GM12891 (cell line): ENCODE data around the gene CTDSPL.

Experiments
- POLR2A ChIP-seq: IDR thresholded peaks from 2 replicates; pipeline ENCODE4 v1.6.1; 2011; ENCODE audit warnings: low read depth, low read length, control low read depth
- POLR2AphosphoS5 ChIP-seq: IDR thresholded peaks from 2 replicates; pipeline ENCODE4 v1.6.1; 2011; ENCODE audit warnings: low read depth, low read length, control low read depth
- POU2F2 ChIP-seq: IDR thresholded peaks from 2 replicates; pipeline ENCODE4 v1.6.1; 2011; ENCODE audit warnings: low read depth, mild to moderate bottlenecking, control low read depth, low read length, moderate library complexity
- SPI1 ChIP-seq: IDR thresholded peaks from 2 replicates; pipeline ENCODE4 v1.6.1; 2011; ENCODE audit warnings: low read depth, low read length, control low read depth
- TAF1 ChIP-seq: IDR thresholded peaks from 2 replicates; pipeline ENCODE4 v1.6.1; 2011; ENCODE audit warnings: low read depth, low read length, control low read depth

DNA sequence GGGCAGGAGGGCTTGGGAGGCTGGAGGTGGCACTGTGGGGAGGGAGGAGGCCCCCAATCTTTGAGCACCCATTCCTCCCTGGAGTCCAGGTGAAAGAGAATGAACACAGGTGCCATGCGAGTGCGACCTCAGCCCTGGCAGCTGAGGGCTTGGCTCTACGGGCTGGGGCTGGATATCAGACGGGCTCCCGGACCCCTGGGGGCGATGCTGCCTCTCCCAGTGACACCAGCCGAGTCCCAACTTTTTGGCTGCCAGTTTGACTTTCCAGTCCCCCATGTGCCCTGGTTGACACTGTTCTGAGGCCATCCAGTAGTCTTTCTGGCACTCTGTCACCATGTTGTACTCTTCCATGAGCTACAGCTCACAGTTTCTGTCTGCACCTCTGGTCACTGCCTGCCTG is 130.1 kb downstream of the CTDSPL start:
- TF ChIP-seq POLR2A (no peak), POLR2AphosphoS5 (no peak), SPI1 (no peak), TAF1 (no peak), POU2F2 (no peak)
